GM21737 (cell line): Measurements from ENCODE around the gene CLNK.
"Not testable (repeated sequence)": the region's sequence is repeated elsewhere in the genome, so short reads cannot be mapped to it uniquely, and the experiment has no call there.

Experiments used
- ATAC-seq: cut with Tn5 transposase; IDR thresholded peaks from one replicate; pipeline ENCODE4 v1.9.1; 2021; ENCODE audit warnings: mild to moderate bottlenecking, moderate library complexity; ENCODE audit not compliant: unreplicated experiment

CLNK gene

DNA sequence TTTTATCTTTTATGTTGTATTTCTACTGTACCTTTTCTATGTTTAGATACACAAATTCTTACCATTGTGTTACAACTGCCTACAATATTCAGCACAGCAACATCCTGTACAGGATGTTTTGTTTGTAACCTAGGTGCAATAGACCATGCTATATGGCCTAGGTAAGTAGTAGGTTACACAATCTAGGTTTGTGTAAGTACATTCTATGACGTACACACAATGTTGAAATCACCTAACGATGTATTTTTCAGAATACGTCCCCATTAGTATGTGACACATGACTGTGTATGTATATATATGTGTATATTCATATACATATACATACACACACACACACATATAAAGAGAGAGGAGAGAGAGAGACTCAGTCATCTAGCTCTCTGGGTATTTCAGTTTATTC lies 103.5 kb downstream of the CLNK start:
- ATAC-seq, result no peak

DNA sequence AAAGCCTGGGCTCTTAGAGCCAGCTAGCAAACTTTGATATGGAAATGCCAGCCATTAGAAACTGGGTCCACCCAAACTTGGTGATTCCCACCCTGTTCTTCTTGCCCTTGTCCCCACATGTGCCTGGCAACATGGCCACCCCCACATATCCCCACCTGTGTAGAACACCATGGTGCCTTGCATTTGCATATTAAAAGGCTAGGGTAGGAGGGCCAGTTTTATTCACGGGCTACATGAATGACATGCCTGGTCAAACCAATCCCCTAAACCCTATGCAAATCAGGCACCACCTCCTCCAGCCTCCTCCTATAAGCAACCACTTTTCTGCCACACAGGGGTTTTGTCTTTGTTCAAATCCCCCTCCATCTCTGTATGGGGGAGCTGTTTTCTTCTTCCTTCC lies 104.9 kb downstream of the CLNK start:
- ATAC-seq, result no peak

- no peak for ATAC-seq
Measured at GRCh38 chr4:10577508-10578426, 106.8 kb downstream of the CLNK start.

DNA sequence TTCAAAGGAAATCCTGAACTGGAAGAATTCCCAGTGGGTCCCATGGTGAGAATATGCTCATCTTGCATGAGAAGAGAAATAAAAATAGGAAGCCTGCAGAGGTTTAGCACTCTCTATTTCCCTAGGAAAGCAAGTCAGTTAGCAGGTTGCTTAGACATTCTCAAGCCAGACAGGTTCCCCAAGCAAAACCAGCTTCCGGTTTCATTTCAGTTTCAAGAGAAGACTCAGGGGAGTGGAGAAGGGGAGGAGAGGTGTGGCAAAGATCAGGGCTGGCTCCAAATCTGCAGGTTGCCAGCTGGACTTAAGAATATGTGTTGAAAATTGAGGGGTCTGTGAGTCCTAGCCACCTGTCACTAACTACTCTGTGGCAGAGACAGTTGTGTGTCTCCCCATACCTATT lies 107.5 kb downstream of the CLNK start:
- ATAC-seq, result no peak

GRCh38 chr4:10576236-10576635 lies 108.3 kb downstream of the CLNK start:
- no peak for ATAC-seq

DNA sequence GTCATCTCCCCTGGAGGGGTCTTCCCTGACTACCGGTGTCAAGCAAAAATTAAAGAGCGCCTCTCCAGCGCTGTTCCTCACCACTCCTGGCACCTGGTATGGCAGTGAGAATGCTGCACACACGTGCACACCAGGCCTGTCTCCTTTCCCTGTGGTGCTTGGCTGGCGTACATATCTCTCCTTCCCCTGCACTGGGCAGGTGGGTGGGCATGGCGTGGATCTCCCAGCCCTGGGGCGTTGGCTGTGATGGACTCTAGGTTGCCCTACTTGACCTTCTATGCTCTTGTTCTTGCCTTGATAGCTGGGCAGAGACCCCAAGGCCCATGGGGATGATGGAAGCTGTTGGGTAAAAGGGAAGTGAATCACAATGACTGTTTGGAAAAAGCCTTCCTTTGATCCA lies 109.2 kb downstream of the CLNK start:
- no peak for ATAC-seq

GRCh38 chr4:10574553-10574952 lies 110.0 kb downstream of the CLNK start:
- not testable (repeated sequence) for ATAC-seq

DNA sequence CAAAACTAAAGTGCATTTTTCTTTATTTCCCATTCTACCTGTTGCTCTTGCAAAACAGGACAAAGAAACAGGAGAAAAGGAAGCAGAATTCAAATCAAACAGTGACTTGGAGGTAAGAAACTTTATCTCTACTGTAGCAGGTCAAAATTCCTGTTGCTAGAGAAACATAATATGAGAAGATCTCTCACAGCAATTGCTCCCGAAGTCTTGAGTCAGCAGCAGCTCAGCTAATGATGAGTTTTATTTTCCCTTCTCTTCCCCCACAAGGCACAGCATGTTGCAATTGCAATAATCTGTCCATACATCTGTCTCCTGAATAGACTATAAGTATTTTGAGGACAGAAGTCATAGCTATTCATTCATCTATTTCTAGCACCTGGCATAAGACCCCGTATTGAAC lies 112.7 kb downstream of the CLNK start:
- ATAC-seq, result no peak

GRCh38 chr4:10569491-10569890 lies 115.1 kb downstream of the CLNK start:
- no peak for ATAC-seq

- no peak for ATAC-seq
Measured at GRCh38 chr4:10567766-10568165, 116.8 kb downstream of the CLNK start.

GRCh38 chr4:10565166-10565780 lies 119.3 kb downstream of the CLNK start:
- no peak for ATAC-seq

- peak; percentile 76 for ATAC-seq
Measured at GRCh38 chr4:10554694-10555093, 129.9 kb downstream of the CLNK start.

GRCh38 chr4:10554121-10554520 lies 130.4 kb downstream of the CLNK start:
- ATAC-seq, result no peak

DNA sequence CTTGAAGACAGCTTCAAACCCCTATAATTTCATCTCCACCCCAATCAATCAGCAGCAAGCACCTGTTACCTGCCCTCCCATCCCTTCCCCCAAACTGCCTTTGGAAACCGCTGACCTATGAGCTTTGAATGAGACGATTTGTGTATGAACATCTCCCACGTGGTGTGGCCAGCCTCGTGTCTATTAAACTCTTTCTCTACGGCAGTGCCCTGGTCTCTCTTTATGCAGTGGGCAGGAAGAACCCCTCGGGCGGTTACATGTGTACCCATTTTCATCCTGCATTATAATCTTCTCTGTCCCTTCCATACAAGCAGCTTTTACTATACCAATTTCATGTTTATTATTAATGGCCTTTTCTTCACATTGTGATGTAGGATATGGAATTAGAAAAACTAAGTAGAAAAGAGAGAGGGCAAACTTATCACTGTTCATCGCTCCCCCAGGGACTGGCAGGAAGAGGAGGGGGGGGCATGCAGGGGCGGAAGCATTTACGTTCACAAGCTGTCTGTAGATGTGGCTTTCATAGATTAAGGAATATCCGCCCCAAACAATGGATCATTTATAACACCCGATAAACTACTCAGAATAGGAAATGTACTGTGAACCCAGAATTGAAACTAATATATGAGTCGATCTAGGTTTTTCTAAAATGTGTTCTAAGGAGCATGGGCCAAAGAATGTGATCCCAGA lies 131.8 kb downstream of the CLNK start:
- ATAC-seq, result no peak

- ATAC-seq, result peak; percentile 61
Measured at GRCh38 chr4:10535912-10536311, 148.7 kb downstream of the CLNK start.

- no peak for ATAC-seq
Measured at GRCh38 chr4:10534820-10535219, 149.7 kb downstream of the CLNK start.

GRCh38 chr4:10532155-10532554 lies 152.4 kb downstream of the CLNK start:
- no peak for ATAC-seq

GRCh38 chr4:10530137-10530786 lies 154.3 kb downstream of the CLNK start:
- ATAC-seq, result no peak

DNA sequence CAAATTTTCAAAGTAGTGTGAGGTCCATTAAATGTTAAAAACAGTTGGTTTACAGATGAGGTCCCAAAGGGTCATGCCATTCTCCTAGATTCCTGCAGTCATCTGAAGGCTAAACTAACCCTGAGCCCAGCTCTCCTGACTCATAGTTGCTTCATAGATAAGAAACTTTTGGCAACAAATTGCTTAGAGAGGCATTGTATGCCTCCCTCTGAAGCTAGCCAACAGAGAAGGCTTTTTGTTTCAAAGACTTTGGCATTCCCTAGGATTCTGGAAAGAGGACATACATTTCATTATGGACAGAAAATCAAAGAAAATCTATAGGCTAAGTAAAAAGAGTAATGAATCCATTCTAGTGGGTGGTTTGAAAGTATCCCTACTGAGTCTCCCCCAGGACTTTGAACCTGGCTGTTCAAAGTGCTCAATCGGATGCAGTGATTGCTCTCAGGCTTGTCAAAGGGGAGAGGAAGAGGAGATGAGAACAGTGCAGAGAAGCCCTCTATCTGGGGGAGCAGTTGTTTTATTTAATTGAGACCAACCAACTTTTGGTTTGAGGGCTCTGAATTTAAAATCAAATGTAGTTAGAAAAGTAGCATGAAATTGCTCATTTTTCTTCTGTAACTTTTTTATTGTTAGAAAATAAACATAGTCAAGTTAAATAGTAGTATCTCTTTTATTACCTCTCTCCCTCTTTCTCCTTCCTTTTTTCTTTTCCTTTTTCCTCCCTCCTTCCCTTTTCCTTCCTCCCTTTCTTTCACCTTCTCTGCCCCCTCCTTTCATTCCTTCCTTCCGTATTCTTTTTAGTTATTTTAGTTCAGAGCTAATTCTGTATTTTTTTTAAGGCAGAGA lies 155.1 kb downstream of the CLNK start:
- ATAC-seq, result no peak

- no peak for ATAC-seq
Measured at GRCh38 chr4:10527438-10527837, 157.1 kb downstream of the CLNK start.
